Endothelial cell of umbilical vein (primary cell): ENCODE data around the gene PARP1. TPM values are rescaled to one million over a fixed set of nuclear protein-coding genes. Genes with fewer than 3 reads are reported as not detected.

Experiments used
- BruUV-seq: library from RNA; stranded (reverse); fragments of 400-500 nt; replicated peaks from 2 replicates; lab custom pipeline; 2021; lab: Mats Ljungman, UMichigan
- CTCF ChIA-PET: fragments of 300-600, 350-600 bp; sonication (Branson Sonifier 250); formaldehyde crosslinking; loops from one replicate; lab custom pipeline; 2021; ENCODE audit warnings: antibody characterized with exemption, inconsistent platforms; lab: Charles Lee
- POLR2A ChIA-PET: fragments of 300-600, 350-600 bp; sonication (Branson Sonifier 250); formaldehyde crosslinking; loops from one replicate; lab custom pipeline; 2021; ENCODE audit warnings: antibody characterized with exemption, inconsistent platforms; lab: Charles Lee
- DNase-seq: peaks from one replicate; pipeline ENCODE4 v3.0.0-alpha.2; 2011; ENCODE audit warnings: low read depth, low spot score
- FAIRE-seq: peaks from 2 replicates; lab custom pipeline; 2011; peaks lifted over from hg19 to GRCh38; lab: Jason Lieb, UNC
- H2AFZ ChIP-seq: 2 replicates; pipeline ENCODE4 v1.6.0; 2012; ENCODE audit warnings: low read depth, low read length, control low read depth, inconsistent platforms
- H3K27ac ChIP-seq: 2 replicates; pipeline ENCODE4 v1.5.1; 2011; ENCODE audit warnings: low read depth, mild to moderate bottlenecking, control low read depth, low read length, moderate library complexity; ENCODE audit not compliant: insufficient read depth
- H3K27me3 ChIP-seq, 2 experiments: 2 replicates each; pipeline versions ENCODE4 v1.6.0 to v1.6.1; 2011; ENCODE audit warnings: low read length in 2 of 2, mixed read lengths in 1 of 2; ENCODE audit not compliant: control insufficient read depth in 2 of 2, insufficient read depth in 2 of 2
- H3K36me3 ChIP-seq, 2 experiments: 2 replicates in 1 of 2; 3 replicates in 1 of 2; pipeline ENCODE4 v1.5.1; 2011; ENCODE audit warnings: low read length in 2 of 2, mild to moderate bottlenecking in 1 of 2, moderate library complexity in 1 of 2; ENCODE audit not compliant: control insufficient read depth in 2 of 2, insufficient read depth in 2 of 2; ENCODE audit errors: extremely low read depth in 1 of 2
- H3K4me1 ChIP-seq: 3 replicates; pipeline ENCODE4 v1.5.1; 2011; ENCODE audit warnings: mild to moderate bottlenecking, low read length; ENCODE audit not compliant: control insufficient read depth, insufficient read depth; ENCODE audit errors: extremely low read depth
- H3K4me2 ChIP-seq: 2 replicates; pipeline ENCODE4 v1.6.1; 2011; ENCODE audit warnings: low read length, control low read depth, mixed read lengths; ENCODE audit not compliant: insufficient read depth
- H3K4me3 ChIP-seq, 3 experiments: fragments of 200-600 bp in 1 of 3; sonication (generic), shearing (Covaris generic) in 1 of 3; replicated peaks in 1 of 3; 2 replicates each; pipeline ENCODE4 v1.5.1; 2011 to 2016; ENCODE audit warnings: control low read depth in 3 of 3, low read length in 3 of 3, mild to moderate bottlenecking in 2 of 3, inconsistent platforms in 1 of 3, low read depth in 1 of 3, moderate library complexity in 1 of 3; ENCODE audit not compliant: insufficient read depth in 1 of 3
- H3K79me2 ChIP-seq: 2 replicates; pipeline ENCODE4 v1.6.0; 2012; ENCODE audit warnings: low read length, inconsistent platforms; ENCODE audit not compliant: control insufficient read depth, insufficient read depth
- H3K9ac ChIP-seq: replicated peaks from 2 replicates; pipeline ENCODE3; 2011; ENCODE audit warnings: low read length, control low read depth; ENCODE audit not compliant: insufficient read depth; ENCODE audit errors: extremely low read depth
- H3K9me1 ChIP-seq: replicated peaks from 3 replicates; pipeline ENCODE4 v1.6.0; 2011; ENCODE audit warnings: mild to moderate bottlenecking, low read length; ENCODE audit not compliant: control insufficient read depth, insufficient read depth; ENCODE audit errors: extremely low read depth
- H3K9me3 ChIP-seq: replicated peaks from 2 replicates; pipeline ENCODE4 v1.5.1; 2012; ENCODE audit warnings: low read length, inconsistent platforms; ENCODE audit not compliant: control insufficient read depth, insufficient read depth
- H4K20me1 ChIP-seq: replicated peaks from 2 replicates; pipeline ENCODE3; 2011; ENCODE audit warnings: mild to moderate bottlenecking, low read length; ENCODE audit not compliant: control insufficient read depth, insufficient read depth; ENCODE audit errors: extremely low read depth
- CTCF ChIP-seq, 2 donors: IDR thresholded peaks; 1 replicate in 1 of 2; 2 replicates in 1 of 2; pipeline ENCODE4 v1.5.1; 2011; ENCODE audit warnings: low read length in 2 of 2, mild to moderate bottlenecking in 2 of 2, moderate library complexity in 2 of 2, control low read depth in 1 of 2, inconsistent platforms in 1 of 2, low read depth in 1 of 2; ENCODE audit not compliant: insufficient read depth in 1 of 2; ENCODE audit errors: extremely low read depth in 1 of 2
- EZH2 ChIP-seq: IDR thresholded peaks from 2 replicates; pipeline ENCODE4 v1.6.1; 2012; ENCODE audit warnings: borderline replicate concordance, low read depth, mild to moderate bottlenecking, moderate library complexity, low read length, inconsistent platforms; ENCODE audit not compliant: severe bottlenecking
- FOS ChIP-seq: IDR thresholded peaks from 2 replicates; pipeline ENCODE4 v1.6.1; 2011; ENCODE audit warnings: mild to moderate bottlenecking, low read length, moderate library complexity, borderline replicate concordance; ENCODE audit not compliant: insufficient read depth
- GATA2 ChIP-seq: IDR thresholded peaks from 2 replicates; pipeline ENCODE4 v1.7.0; 2011; ENCODE audit warnings: low read depth, mild to moderate bottlenecking, moderate library complexity, mixed read lengths, low read length; ENCODE audit not compliant: insufficient read length, insufficient read depth
- JUN ChIP-seq: IDR thresholded peaks from 2 replicates; pipeline ENCODE4 v1.6.1; 2011; ENCODE audit warnings: borderline replicate concordance, low read depth; ENCODE audit not compliant: insufficient read length, insufficient read depth
- MAX ChIP-seq: IDR thresholded peaks from 2 replicates; pipeline ENCODE4 v1.6.1; 2011; ENCODE audit not compliant: insufficient read depth, insufficient read length
- MYC ChIP-seq: IDR thresholded peaks from one replicate; pipeline ENCODE4 v1.6.1; 2011; ENCODE audit warnings: mild to moderate bottlenecking, low read depth, low read length
- POLR2A ChIP-seq: IDR thresholded peaks from 2 replicates; pipeline ENCODE4 v1.6.1; 2012; ENCODE audit warnings: low read depth, mild to moderate bottlenecking, control low read depth, low read length
- POLR2AphosphoS5 ChIP-seq: IDR thresholded peaks from 2 replicates; pipeline ENCODE4 v1.6.1; 2012; ENCODE audit warnings: low read depth, mild to moderate bottlenecking, control low read depth, low read length, moderate library complexity; ENCODE audit not compliant: insufficient read depth
- dilution Hi-C: fragments of 300-500 bp; cut with MboI; formaldehyde crosslinking; loops from one replicate; pipeline ENCODE4 v1.15.0; 2019; ENCODE audit warnings: low sequenced_read_pairs; ENCODE audit not compliant: extremely low pct_ligation_motif_present
- intact Hi-C: fragments of 100-400 bp; cut with micrococcal nuclease; formaldehyde crosslinking; loops from one replicate; pipeline ENCODE4 v1.10.0; 2022
- polyA plus RNA-seq, 4 experiments: library from polyadenylated mRNA; depleted of rRNA in 3 of 4; stranded (reverse) in 3 of 4; unstranded in 1 of 4; fragments of >200 nt; gene quantifications; 2 replicates each; pipeline versions ENCODE4 v1.2.1 to v1.2.3, GENCODE V29; 2011 to 2012; ENCODE audit warnings: missing spikeins in 1 of 4
- total RNA-seq: library from RNA; stranded (reverse); gene quantifications from 2 replicates; pipeline ENCODE4 v1.2.3, GENCODE V29; 2021

Gene PARP1
- total and polyA plus RNA-seq, 2 donors (not counting 3 experiments of a cell fraction or from before 2014, with no cell fraction given): 136 to 160 TPM

GRCh38 chr1:226312065-226312464, 95.8 kb downstream of the PARP1 start:
- peaks cover 13% of the 10 kb centered on the region for H3K4me1 ChIP-seq
- CTCF ChIA-PET: interaction anchor here (1.2 kb wide), 1 partner anchor 14 kb away, joined by 3 read pairs; no protein-coding TSS in a partner anchor
- POLR2A ChIA-PET: no interaction called here
- H2AFZ ChIP-seq: no peak overlapping the region
- no peak overlapping the region for H3K4me2 ChIP-seq
- H3K36me3 ChIP-seq: no peaks in the 10 kb centered on the region
- no peak overlapping the region for H3K27ac ChIP-seq
- no peaks in the 10 kb centered on the region for H3K9me1 ChIP-seq
- DNase-seq: no peak
- TF ChIP-seq MAX (no peak), FOS (no peak), POLR2A (no peak), GATA2 (no peak), JUN (no peak), EZH2 (no peak), CTCF (IDR thresholded peaks at IDR 0.05; ENCODE audit: extremely low read depth in 1 of 2, insufficient read depth in 1 of 2, low read depth in 1 of 2, low read length in 2 of 2) (no peak), POLR2AphosphoS5 (no peak), MYC (no peak)
- H3K9me3 ChIP-seq: no peaks in the 10 kb centered on the region
- dilution Hi-C loops (no loop called here), intact Hi-C loops (no loop called here)
- no peak for FAIRE-seq
- BruUV-seq: no TSS peak
- no peaks in the 10 kb centered on the region for H4K20me1 ChIP-seq
- peaks cover 17% of the 10 kb centered on the region for H3K79me2 ChIP-seq
- H3K27me3 ChIP-seq: peaks cover 4 to 8% of the 10 kb centered on the region in 2 experiments
- H3K9ac ChIP-seq: no peak overlapping the region
- H3K4me3 ChIP-seq: no peak overlapping the region
